ENCODE measurements around the gene SYT1.

GRCh38 chr12:79451978-79452377 is 587.4 kb downstream of the SYT1 start:
- TF ChIP-seq POLR2AphosphoS5 (IDR thresholded peaks at IDR 0.05; ENCODE audit: low read depth, low read length) (no peak), YY1 (IDR thresholded peaks at IDR 0.05; ENCODE audit: extremely low read depth, insufficient replicate concordance, low read depth, low read length) (no peak)

Measured in HCT116 (cell line).